ENCODE measurements around the gene WIF1.

Gene WIF1

GRCh38 chr12:65122703-65123102 lies 1.6 kb upstream of the WIF1 start:
- no peak overlapping the region for H3K4me3 ChIP-seq (ENCODE audit: low read depth, low read length)
- TF ChIP-seq CTCF (IDR thresholded peaks at IDR 0.05; ENCODE audit: low read depth, low read length): no peak

GRCh38 chr12:65121956-65122469 lies 908 bp upstream of the WIF1 start:
- no peak overlapping the region for H3K4me3 ChIP-seq (ENCODE audit: low read depth, low read length)
- no peak for TF ChIP-seq CTCF (IDR thresholded peaks at IDR 0.05; ENCODE audit: low read depth, low read length)

GRCh38 chr12:65119063-65119462 lies 2.0 kb downstream of the WIF1 start:
- no peak for TF ChIP-seq CTCF (IDR thresholded peaks at IDR 0.05; ENCODE audit: low read depth, low read length)
- H3K4me3 ChIP-seq (ENCODE audit: low read depth, low read length): no peak overlapping the region

GRCh38 chr12:65113621-65114035 lies 7.5 kb downstream of the WIF1 start:
- H3K4me3 ChIP-seq (ENCODE audit: low read depth, low read length): no peak overlapping the region
- no peak for TF ChIP-seq CTCF (IDR thresholded peaks at IDR 0.05; ENCODE audit: low read depth, low read length)

GRCh38 chr12:65106948-65107347 lies 14.2 kb downstream of the WIF1 start:
- no peak overlapping the region for H3K4me3 ChIP-seq (ENCODE audit: low read depth, low read length)
- TF ChIP-seq CTCF (IDR thresholded peaks at IDR 0.05; ENCODE audit: low read depth, low read length): no peak

GRCh38 chr12:65100140-65100539 lies 21.0 kb downstream of the WIF1 start:
- no peak overlapping the region for H3K4me3 ChIP-seq (ENCODE audit: low read depth, low read length)
- no peak for TF ChIP-seq CTCF (IDR thresholded peaks at IDR 0.05; ENCODE audit: low read depth, low read length)

- no peak overlapping the region for H3K4me3 ChIP-seq (ENCODE audit: low read depth, low read length)
- no peak for TF ChIP-seq CTCF (IDR thresholded peaks at IDR 0.05; ENCODE audit: low read depth, low read length)
These were observed 21.9 kb downstream of the WIF1 start for GRCh38 chr12:65099182-65099581.

Data from WI38 (cell line).